ENCODE data around the gene DYNLL1.
"Not testable (repeated sequence)": the region's sequence is repeated elsewhere in the genome, so short reads cannot be mapped to it uniquely, and the experiment has no call there.

The DYNLL1 gene

GRCh38 chr12:120522568-120522967 lies 26.7 kb downstream of the DYNLL1 start:
- DNase-seq, result no peak

- peak; percentile 85 for DNase-seq
Measured at GRCh38 chr12:120528861-120529525, 33.1 kb downstream of the DYNLL1 start, which contains the start of gene COQ5. TSS of gene COQ5 (minus strand) at chr12:120529158. CDS start at chr12:120529141, 17 bp downstream.

GRCh38 chr12:120529641-120530417 lies 33.9 kb downstream of the DYNLL1 start:
- peak; percentile 40 for DNase-seq

DNA sequence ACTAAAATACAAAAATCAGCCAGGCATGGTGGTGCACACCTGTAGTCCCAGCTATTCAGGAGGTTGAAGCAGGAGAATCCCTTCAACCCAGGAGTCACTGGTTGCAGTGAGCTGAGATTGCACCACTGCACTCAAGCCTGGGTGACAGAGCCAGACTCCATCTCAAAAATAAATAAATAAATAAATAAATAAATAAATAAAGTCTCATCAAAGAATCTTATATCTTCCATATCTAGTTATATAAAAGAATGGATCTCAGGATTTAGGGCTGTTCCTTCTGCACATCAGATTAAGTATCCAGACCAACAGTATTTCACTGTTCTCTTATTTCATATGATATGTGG lies 34.5 kb downstream of the DYNLL1 start:
- DNase-seq, result not testable (repeated sequence)

- DNase-seq, result no peak
Measured at GRCh38 chr12:120532701-120533238, 36.9 kb downstream of the DYNLL1 start.

DNA sequence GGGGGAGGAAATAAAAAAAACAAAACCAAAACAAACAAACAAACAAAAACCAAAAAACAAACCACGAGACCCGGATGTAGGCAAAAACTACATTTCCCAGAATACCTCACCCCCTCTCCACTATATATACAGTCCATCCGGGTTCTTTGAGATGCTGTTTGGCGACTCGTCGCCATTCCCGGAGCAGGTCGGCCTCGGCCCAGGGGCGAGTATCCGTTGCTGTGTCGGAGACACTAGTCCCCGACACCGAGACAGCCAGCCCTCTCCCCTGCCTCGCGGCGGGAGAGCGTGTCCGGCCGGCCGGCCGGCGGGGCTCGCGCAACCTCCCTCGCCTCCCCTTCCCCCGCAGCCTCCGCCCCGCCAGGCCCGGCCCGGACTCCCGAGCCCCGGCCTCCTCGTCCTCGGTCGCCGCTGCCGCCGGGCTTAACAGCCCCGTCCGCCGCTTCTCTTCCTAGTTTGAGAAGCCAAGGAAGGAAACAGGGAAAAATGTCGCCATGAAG lies 38.3 kb downstream of the DYNLL1 start, which contains the start of gene RNF10:
Gene RNF10 (plus strand): TSS at position 154 of the 500 bp plus-strand sequence. CDS start 456 bp downstream, outside the sequence.
- DNase-seq, result peak; percentile 88

- peak; percentile 7 for DNase-seq
Measured at GRCh38 chr12:120534703-120535655, 39.1 kb downstream of the DYNLL1 start.

DNA sequence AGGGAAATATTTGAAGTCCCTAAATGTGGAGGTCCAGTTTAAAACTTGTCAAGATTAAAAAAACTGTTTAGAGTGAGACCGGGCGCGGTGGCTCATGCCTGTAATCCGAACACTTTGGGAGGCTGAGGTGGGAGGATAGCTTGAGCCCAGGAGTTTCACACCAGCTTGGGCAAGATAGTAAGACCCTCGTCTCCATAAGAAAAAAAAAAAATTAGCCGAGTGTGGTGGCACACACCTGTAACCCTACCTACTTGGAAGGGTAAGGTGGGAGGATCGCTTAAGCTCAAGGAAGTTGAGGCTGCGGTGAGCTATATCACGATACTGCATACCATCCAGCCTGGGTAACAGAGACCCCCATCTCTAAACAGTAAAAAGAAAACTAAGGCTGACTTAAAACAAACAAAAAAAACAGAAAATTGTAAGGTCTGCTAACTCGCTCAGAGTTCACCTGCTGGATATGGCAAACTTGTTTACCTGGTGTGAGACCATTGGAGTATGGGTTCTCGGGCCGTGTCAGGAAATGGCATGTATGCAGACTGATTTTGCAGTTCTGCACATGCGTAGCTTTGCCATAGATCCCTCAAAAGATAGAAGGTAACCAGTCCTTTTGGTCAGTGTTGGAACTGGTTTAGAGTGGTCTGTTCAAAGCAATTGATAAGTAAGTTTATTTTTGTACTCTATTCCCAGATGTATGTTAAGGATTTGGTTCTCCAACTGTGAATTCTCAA lies 40.3 kb downstream of the DYNLL1 start:
- DNase-seq, result no peak

DNA sequence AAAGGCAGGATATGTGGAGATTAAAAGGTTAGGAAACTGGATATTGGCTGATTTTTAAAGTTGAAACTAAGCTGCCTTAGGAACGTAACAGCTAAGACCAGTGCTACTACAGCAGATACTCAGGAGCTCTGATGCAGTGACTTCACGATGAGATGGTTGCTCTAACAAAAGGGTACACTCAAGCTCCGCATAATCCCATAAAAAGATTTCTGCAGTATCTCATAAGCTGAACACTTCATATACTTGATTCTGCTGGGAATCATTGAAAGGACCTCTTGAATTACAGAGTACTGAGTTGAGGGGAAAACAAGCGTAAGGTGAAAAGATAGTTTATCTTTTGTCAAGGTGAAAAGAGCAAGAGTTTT lies 41.9 kb downstream of the DYNLL1 start:
- no peak for DNase-seq

GRCh38 chr12:120538281-120539156 lies 42.6 kb downstream of the DYNLL1 start:
- DNase-seq, result no peak

DNA sequence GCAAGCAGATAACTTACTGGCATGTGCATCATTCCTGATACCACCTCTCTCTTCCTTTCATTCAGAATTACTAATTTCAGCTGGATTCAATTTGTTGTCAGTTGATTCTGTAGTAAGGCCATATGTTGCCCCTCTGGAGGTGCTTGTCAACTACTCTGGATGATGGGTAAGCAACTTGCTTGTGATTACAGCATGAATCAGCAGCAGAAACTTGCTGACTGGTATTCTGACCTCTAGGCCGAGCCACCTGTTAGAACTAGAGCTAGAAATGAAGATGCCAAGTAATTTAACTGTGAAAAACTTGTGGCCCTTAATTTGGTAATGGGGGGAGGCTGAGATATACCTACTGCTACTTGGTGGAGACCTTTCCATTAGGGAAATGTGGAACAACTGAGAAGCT lies 43.4 kb downstream of the DYNLL1 start:
- DNase-seq, result no peak

GRCh38 chr12:120540445-120540844 lies 44.5 kb downstream of the DYNLL1 start:
- DNase-seq, result no peak

- no peak for DNase-seq
Measured at GRCh38 chr12:120542166-120542565, 46.3 kb downstream of the DYNLL1 start.

GRCh38 chr12:120544691-120545090 lies 48.8 kb downstream of the DYNLL1 start:
- no peak for DNase-seq

- DNase-seq, result no peak
Measured at GRCh38 chr12:120546050-120546386, 50.1 kb downstream of the DYNLL1 start.

Data from NCI-H2171 (cell line).